Esophagus squamous epithelium (tissue), 4 donors: ENCODE data around the gene PDE10A.

Experiments
- CTCF ChIP-seq, 6 experiments: fragments of 450-650 bp in 4 of 6; fragments of 200-600 bp in 2 of 6; sonication (generic) in 2 of 6; IDR thresholded peaks; one replicate each; pipeline ENCODE4 v1.5.1; 2016 to 2019; ENCODE audit warnings: antibody characterized with exemption in 6 of 6, mild to moderate bottlenecking in 4 of 6, moderate library complexity in 4 of 6
- POLR2A ChIP-seq, 4 donors: fragments of 450-650 bp; IDR thresholded peaks; one replicate each; pipeline ENCODE4 v1.6.1; 2017; ENCODE audit warnings: antibody characterized with exemption in 4 of 4, mild to moderate bottlenecking in 4 of 4, moderate library complexity in 3 of 4

- TF ChIP-seq CTCF (IDR thresholded peaks at IDR 0.05) (no peak), POLR2A (IDR thresholded peaks at IDR 0.05) (no peak)
Measured at GRCh38 chr6:165389534-165389933, 273.5 kb downstream of the PDE10A start.
